HG02981 (cell line): ENCODE measurements around the gene MIOX.

Experiments
- ATAC-seq: cut with Tn5 transposase; IDR thresholded peaks from one replicate; pipeline ENCODE4 v1.9.1; 2021; ENCODE audit warnings: mild to moderate bottlenecking, moderate library complexity; ENCODE audit not compliant: unreplicated experiment

Gene MIOX

DNA sequence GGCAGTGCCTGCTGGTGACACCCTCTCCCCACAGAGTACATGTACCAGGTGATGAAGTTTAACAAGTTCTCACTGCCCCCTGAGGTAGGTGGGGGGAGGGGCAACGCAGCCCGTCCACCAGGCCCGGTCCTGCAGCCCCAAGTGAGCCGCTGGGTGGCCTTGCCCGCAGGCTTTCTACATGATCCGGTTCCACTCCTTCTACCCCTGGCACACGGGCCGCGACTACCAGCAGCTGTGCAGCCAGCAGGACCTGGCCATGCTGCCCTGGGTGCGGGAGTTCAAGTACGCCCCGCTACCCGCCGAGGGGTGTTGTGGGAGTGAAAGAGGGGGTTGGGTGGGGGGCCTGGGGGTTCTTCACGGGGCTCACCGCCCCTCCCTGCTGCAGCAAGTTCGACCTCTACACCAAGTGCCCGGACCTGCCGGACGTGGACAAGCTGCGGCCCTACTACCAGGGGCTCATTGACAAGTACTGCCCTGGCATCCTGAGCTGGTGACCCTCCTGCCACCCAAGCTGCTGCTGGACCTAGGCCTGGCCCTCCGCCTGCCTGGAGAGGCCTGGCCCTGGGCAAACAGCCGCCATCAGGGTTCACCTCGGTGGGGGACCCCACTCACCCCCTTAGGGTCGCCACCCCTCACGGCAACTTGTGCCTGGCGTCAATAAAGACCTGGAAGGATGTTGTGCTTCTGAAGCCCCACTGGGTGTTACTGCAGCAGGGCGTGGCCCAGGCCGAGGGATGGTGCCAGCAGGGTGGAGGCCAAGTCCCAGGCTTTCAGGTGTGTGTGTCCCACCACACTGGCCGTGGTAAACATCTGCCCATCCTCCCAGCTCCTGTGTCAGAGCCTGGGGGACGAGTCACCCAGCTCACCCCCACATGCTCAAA is 2.9 kb downstream of the MIOX start:
- no peak for ATAC-seq

DNA sequence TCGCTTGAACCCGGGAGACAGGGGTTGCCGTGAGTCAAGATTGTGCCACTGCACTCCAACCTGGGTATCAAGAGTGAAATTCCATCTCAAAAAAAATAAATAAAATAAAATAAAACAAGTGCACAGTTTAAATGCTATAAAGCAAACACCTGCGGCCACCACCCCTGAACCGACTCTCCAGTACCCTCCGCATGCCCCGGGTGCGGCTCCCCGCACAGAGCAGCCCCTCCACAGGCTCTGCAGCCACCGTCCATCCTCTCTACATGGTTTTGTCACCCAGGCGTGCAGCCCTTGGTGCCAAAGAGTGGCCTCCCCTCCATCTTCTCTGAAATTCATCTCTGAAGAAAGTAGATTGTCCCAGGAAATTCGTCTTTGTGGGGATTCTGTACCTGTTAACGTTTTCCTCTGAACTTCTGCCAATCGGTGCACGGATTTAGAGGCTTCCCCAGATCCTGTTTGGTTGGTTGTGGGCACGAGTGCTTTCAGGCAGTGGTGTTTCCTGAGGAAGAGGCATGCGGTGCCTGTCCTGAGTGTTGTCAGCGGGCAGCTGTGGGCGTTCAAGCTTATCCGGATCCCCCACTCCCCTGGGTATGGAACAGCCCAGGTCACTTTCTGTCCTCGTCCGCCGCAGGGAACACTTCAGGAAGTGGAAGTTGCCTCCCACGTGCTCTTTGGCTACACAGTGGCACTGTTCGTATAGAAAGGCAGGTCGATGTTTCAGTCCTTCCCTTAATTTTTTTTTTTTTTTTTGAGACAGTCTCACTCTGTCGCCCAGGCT is 4.1 kb downstream of the MIOX start:
- ATAC-seq = no peak

DNA sequence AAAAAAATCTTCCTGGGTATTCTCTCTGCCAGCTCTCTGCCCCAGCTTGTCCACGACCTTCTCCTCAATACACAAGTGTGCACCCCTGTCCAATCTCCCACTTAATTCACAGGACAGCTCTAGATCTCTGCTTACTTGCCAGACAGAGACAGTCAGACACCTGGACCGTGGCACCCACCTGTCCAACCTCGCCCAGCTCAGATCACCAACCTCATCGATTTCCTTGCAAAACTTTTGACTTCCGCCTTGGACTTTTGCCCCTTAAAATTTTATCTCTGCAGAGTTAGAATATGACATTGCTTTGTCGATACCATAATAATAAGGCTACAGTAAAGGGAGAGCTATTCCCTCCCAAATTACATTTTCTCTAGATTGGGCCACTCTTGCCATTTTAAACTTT is 10.4 kb downstream of the MIOX start:
- no peak for ATAC-seq

DNA sequence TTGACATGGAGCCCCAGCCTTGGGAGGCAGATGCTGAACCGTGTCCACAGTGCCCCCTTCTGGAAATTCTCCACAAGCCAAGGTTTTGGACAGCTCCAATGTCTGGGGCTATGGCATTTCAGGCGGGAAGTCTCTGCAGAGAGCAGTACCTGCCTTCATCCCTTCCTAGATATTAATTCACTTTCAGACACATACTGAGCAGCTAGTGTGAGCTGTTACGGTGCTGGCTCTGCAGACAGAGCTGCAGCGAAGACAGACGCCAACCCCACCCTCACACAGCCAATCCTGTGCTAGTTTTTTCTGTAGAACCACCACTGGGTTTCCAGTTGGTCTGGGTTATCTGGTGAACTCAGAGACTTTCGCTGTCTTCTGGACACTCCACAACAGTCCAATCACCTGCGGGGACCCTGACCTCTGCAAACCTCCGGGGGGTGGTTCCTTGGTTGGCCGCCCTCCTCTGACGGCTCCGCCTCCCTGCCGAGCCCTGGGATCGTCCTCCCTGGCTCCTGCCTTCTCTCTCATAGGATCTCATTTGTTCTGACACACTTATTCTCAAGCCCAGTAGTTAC is 11.7 kb downstream of the MIOX start:
- no peak for ATAC-seq

DNA sequence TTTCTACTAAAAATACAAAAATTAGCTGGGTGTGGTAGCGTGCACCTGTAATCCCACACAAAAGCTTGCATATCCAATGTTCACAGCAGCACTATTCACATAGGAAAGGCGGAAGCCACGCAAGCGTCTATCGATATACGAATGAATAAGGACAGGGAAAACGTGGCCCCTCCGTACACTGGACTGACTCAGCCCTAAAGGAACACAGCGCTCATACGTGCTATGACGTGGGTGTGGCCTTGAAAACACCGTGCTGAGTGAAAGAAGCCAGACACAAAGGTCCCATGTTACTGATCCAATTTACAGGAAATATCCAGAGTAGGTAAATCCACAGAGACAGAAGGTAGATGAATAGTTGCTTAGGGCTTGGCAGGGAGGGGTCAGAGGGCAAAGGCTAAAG is 13.8 kb downstream of the MIOX start:
- ATAC-seq = no peak

DNA sequence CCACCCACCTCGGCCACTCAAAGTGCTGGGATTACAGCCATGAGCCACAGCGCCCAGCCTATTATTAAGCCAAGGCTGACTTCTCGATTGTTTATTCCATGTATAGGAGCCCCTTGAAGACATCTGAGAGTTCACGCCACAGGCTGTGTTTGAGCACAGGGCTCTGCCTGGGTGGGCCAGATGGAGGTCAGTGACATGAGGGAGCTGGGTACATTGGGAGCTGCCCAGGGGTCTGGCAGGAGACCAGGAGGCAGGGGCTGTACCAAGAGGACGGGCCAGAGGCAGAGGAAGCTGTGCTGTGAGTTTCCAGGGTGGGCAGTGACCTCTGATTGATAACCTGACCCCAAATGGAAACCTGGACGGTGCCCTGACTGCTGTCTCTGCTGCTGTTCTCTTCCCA is 15.4 kb downstream of the MIOX start:
- ATAC-seq = no peak

DNA sequence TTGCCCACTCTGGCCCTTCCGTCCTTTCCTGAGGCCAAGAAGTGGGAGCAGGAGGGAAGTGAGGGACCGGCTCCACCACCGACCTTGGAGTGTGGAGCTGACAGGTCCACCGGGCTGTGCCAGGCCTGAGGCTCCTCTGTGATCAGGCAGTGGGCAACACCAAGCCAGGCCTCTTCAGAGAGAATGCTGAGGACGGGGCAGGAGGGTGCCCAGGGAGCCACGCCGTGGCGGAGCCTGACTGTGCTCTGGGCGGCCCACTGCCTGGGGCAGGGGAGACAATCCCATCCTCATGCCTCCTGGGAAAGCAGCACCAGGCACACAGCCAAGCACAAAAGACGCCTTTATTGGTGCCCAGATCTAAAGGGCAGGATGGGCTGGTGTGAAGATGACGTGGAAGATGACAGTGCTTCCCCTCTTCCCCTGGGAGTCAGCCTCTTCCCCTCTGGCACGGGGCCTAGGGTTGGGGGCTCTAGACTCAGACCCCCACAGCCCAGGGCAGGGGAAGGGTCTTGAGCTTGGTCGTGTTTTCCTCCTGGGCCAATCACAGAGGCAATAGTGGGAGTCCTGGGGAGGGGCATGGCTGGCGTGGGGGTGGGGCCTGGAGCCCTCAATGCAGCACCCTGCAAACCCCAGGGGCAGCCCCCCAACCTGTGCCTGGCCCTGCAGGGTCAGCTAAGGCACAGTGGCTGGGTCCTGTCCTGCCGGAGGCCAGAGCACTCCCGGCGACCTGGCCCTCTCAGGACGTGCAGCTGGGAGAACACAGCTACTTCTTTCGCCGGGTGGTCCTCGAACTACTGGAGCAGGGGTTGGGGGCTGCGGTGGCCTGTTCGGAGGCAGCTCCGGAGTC is 16.2 kb downstream of the MIOX start:
- ATAC-seq = no peak

DNA sequence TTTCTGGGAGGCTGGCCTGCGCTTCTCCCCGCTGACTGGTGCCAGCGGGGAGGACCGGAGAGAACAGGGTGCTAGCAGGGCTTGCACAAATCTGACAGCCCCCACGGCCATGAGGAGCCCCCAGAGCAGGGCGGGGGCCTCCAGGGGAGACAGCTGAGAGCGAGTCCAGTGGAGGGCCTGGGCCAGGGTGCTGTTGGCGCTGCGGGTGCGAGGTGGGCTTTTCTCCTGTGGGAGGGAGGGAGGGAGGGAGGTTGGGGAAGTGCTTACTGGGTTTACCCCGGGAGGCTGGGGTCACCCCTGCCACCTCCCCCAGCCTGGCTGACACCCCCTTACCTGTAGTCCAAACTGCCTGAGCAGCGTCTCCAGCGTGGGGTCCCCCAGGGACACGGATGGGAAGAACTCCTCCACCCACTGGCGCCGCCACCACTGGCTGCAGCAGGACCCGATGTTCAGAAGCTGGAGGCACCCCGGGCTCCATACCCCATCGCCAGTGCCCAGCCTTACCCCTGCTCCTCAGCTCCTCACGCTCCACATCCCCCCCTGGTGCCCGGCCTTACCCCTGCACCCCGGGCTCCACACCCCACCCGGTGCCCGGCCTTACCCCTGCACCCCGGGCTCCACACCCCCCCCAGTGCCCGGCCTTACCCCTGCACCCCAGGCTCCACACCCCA is 17.0 kb downstream of the MIOX start:
- ATAC-seq = no peak

DNA sequence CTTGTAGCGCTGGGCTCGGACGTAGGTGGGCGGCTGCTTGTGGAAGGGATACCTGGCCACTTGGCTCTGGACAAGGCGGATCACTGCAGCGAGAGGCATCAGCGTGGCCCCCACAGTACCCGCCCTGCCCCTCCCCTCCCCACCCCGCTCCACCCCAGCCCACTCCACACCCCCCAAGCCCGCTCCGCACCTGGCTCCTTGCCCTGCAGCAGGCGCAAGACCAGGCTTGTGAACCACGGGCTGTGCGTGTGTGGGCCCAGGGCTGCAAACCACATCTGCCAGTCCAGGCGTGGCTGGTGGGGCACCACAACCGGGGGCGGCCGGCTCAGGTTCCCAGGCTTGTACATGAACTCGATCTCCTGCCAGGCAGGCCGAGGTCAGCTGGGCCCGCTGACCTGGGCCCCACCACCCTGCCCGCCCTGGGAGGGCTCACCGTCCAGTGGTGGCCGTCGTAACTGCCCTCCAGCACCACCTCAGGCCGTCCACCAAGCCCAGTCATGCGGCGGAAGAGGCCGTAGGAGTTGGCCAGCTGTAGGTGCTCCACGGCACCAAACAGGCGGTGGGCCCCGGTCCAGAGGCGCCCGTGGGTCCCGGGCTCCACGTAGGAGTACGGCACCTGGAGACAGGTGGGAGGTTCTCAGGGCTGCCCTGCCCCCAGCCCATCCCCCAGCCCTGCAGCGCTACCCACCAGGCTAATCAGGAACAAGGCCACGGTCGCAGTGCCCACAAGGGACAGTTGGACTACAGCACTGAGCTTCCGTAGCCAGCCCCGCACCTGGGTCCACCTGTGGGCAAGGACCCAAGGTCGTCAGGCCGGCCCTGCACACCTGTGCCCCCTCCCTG is 17.9 kb downstream of the MIOX start:
- no peak for ATAC-seq

DNA sequence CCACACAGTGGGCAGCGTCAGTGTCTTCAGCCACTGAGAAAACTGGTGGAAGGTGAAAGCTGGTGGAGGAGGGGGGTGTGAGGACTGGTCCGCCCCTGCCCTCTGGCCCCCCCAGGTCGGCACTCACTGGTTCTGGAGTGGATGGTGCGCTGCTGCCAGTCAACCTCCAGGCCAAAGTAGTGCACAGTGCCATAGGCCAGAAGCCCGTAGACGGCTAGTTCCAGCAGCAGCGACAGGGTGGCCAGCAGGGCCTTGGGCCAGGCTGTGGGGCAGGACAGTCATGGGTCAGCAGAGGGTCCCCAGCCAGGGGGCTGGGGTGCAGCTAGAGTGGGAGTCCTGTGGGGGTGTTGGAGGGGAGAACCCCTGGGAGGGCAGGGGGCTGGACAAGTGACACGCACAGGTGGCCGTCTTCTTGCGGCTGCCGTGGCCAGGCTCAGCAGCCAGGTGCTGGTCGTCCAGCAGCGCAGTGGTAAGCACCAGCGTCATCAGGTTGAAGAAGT is 18.7 kb downstream of the MIOX start:
- no peak for ATAC-seq

DNA sequence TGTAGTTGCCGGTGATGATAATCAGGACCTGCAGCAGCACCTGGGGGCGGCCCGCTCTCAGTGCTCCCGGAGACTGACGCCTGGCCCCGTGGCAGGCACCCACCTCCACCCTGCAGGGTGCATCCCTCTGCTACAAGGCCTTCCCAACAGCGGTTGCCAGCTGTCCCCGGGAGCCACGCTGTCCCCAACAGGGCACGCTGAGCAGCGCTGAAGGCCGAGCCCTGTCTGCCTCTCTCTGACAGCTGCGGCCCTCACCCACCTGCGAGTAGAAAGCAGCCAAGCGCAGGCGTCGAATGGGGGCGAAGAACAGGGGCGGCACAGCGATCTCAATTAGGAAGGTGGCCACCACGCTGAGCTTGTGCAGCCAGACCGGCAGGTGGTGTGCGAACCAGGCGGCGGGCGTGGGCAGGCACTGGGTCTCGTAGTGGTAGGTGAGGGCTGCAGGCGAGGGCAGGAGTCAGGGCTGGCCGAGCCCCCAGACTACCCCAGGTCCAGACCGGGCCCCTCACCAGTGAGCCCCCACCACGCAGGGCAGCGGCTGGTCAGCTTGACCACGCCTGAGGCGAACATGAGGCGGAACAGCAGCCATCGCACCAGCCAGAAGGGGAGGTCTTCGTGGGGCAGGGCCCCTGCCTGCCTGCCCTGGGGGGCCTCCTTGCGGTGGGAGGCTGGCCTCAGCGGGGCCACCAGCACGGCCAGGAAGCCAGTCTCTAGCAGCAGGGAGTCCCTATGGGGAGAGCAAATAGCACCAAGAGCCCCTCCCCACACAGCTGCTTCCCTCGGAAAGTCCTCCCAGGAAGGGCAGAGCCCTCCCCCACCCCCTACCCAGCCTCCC is 19.3 kb downstream of the MIOX start:
- no peak for ATAC-seq

DNA sequence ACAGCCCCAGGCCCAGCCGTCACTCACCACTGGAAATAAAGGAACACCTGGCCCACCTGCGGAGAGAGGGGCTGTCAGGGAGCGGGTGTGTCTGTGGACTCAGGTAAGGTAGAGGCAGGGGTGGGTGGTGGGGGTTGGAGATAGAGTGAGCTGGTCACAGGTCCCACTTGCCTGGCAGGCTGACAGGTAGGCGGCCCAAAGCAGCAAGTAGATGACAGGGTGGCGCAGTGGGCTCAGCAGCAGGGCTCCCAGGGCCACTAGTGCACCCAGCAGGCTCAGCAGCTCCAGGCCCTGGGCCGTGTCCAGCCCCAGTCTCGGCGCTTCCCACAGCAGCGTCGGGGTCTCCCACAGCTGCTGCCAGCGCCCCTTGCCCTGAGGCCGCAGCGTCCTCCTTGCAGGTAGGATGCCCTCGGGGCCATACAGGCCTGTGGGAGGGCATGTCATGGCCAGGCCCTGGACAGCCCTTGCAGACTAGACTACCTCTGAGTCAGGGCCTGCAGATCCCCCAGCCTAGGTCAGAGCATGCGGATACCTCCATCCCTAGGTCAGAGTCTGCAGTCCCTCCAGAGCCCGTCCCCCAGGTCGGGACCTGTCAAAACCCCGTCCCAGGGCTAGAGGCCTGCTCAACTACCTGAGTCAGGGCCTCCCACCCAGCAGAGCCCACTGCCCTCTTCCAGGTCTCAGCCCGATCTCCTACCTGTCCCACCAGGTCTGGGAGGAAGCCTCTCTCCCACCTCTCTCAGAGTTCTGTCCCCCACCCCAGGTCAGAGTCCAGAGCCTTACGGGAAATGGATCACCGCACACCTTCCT is 20.2 kb downstream of the MIOX start:
- ATAC-seq = peak; percentile 9

DNA sequence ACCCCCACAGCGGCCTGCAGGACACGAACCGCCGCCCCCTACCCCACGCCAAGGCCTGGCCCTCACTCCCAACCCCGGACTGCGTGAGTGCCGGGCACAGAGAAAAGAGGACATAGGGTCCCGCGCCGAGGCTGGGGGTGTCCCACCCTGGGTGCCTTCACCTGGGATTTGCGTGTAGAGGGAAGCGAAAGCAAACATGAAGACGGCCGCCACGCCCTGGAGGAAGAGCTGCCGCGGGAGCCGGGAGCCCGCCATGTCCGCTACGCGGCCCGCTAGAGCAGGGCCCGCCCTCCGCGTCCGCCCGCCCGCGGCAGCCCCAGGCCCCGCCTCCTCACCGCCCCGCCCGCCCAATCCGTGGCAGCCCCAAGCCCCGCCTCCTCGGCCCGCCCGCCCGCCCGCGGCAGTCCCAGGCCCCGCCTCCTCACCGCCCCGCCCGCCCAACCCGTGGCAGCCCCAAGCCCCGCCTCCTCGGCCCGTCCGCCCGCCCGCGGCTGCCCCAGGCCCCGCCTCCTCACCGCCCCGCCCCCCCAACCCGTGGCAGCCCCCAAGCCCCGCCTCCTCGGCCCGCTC is 20.8 kb downstream of the MIOX start, which contains the start of gene LMF2:
Gene LMF2, minus strand, starts transcription at position 282 of the 570 bp plus-strand sequence. Its CDS starts 27 bp downstream, at position 255.
- peak; percentile 46 for ATAC-seq

DNA sequence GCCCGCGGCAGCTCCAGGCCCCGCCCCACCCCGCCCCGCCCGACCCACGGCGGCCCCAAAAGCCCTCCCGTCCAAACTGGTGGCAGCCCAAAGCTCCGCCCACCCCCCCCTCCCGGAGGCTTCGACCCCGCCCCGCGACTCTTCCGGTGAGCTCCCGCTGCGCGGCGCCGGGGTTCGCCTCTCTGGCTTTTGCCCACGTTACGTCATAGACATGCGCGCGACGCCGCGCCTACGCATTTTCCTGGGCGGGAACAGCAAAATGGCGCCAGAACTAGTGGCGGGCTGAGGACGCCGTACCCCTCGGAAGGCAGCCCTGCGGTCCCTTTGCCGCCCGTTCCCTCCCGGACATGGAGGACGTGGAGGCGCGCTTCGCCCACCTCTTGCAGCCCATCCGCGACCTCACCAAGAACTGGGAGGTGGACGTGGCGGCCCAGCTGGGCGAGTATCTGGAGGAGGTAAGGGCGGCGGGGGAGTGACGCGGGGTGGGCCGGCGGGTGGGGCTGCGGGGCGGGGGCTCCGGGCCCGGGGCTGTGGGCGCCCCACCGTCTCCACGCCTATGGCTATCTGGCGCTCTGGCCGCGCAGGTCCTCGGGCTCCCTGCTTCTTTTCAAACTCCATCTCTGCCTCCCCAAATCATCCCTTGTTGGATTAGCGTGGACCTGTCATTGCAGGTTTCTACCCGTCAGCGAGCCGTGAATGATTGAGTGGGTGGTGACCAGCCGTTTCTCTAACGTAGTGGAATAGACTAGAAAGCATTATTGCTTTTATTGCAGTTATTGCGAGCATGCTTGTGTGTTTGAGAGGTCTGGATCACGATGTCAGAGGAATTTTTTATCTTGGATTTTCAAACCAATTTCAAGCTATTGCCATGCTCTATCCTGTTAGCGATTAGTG is 21.6 kb downstream of the MIOX start, which contains the start of gene NCAPH2:
Gene NCAPH2, plus strand, starts transcription at position 234 of the 894 bp plus-strand sequence. Its CDS starts 114 bp downstream, at position 348.
- ATAC-seq = peak; percentile 61

DNA sequence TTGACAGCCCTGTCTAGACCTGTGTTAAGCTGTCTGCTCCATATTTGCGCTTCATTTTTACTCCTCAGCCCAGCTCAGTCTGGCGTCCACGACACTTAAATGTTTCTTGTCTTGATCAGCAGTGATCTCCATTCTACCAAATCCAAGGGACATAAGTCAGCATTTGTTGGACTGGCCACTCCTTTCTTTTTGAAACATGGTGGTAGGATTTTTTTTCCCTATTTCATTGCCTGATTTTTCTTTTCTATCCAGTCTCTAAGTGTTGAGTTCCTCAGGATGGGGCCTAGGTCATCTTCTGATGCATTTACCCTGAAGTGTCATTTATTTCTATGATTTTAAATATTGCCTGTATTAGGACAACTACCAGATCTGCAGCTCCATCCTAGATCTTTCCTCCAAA is 22.2 kb downstream of the MIOX start:
- ATAC-seq = no peak

DNA sequence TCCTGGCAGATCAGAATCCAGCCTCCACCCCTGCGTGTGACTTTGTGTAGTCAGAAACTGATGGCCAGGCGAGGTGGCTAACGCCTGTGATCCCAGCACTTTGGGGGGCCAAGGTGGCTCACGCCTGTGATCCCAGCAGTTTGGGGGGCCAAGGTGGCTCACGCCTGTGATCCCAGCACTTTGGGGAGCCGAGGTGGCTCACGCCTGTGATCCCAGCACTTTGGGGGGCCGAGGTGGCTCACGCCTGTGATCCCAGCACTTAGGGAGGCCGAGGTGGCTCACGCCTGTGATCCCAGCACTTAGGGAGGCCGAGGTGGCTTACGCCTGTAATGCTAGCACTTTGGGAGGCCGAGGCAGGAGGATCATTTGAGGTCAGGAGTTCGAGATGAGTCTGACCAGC is 26.5 kb downstream of the MIOX start:
- no peak for ATAC-seq
